HG03060 (cell line): ENCODE results near the gene KRT82.

Experiments used
- ATAC-seq: cut with Tn5 transposase; IDR thresholded peaks from one replicate; pipeline ENCODE4 v1.9.1; 2021; ENCODE audit warnings: low read depth, moderate number of reproducible peaks; ENCODE audit not compliant: unreplicated experiment

KRT82 gene

DNA sequence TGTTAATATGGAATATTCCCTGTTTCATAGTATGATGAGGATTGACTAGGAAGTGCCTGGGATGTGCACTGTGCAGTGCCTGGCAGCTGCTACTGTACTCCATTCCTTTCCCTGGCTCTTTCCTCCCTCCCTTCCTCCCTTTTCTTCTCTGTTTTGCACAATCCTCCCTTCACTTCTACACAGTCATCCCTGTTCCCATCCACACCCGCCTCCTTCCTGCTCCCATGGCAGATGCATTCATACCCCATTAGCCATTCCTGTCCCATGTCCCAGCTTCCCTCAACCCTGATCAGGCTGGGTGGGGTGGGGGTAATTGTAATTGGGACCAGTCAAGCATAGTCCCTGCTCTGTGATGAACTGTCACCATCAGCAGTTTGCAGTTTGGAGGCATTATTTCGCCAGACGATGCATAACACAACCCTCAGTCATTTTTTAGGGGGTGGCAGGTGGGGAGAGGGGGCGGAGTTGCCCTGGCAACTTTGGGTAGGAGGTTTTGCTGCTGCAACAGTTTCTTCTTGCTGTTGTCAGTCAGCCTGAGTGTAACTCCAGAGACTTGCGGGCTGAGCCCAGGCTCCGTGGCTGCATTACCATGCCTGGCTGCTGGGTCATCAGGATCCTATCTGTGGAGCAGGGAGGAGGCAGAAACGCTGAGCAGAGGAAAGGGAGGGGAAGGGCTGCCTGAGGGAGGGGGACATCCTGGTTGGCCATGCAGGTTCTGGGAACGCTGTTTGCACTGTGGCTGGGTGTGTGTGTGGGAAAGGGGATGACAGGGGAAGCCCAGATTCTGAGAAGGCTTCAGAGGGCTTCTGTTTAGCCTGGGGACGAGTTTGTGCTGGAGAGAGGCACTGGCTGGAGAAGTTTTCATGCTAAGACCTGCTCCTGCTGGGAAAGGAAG is 16.6 kb downstream of the KRT82 start:
- no peak for ATAC-seq

DNA sequence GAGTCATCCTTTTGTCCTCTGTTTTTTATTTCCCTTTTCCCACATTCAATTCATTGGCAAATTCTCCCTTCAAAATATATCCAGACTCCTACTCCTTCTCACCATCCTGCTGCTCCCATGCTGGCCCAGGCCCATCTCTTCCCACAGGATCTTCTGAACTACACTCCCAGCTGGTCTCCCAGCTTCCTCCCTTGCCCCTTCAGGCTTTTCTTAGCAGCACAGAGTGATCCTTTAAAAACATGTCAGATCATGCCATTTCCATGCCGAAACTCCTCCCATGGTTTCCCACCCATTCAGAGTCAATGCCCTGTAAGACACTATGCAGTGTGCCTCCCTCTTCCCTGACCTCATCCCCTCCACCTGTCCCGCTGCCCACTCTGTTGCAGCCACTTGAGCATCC is 18.3 kb downstream of the KRT82 start:
- no peak for ATAC-seq

DNA sequence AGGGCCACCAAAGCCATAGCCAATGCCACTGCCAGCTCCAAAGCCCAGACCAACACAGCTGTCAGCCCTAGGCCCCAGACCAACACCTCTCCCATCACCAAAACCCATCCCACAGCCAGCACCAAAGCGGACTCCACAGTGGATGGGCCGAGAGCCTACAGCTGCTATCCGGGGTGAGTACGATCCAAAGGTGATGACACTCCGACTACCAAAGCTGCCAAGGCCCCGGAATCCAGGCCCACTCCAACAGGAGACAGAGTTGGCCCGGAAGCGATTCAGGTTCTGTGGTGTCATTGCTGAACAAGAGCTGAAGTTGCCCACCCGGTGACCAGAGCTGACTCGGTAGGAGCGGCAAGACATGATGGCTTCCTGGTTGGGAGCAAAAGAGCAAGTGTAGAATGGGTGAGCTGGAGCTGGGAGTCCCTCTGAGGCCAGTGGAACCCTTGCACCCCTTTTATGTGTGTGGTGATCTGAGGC is 20.9 kb downstream of the KRT82 start, which contains the start of gene KRT84:
Gene KRT84, minus strand, starts transcription at position 427 of the 477 bp plus-strand sequence. Its CDS starts 67 bp downstream, at position 360.
- ATAC-seq: no peak

DNA sequence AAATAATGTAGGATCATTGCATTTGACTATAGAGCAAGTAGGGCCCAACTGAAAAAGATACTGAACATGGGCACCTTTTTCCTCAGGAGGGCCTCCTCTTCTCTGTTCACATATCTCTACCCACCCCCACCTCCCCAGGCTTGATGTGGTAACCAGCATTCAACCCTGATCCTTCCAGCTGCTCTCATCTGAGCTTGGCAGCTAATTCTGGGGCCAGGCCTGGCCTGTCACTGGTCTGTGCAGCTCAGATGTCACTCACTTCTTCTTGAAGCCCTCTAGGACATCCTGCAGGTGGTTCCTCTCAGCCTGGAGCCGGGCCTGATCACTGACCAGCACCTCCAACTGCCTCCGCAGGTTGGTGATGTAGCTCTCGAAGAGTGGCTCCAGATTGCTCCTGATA is 22.8 kb downstream of the KRT82 start:
- no peak for ATAC-seq

DNA sequence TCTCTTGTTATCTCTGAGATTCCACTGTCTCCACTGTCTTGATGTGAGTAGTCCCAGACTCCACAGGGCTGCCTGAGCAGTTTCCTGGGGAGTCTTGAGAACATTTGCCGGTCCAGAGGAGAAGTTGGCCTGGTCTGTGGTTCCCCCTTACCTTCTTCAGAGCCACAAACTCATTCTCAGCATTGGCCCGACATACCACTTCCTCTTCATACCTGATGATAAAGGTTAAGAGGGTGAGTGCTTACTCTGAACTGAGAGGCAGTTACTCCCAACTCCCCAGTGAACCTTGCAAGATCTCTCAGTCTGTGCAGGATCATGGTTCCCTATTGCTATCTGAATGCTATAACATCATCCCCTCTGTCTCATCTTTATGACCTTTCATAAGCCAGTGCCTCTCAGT is 23.3 kb downstream of the KRT82 start:
- no peak for ATAC-seq

DNA sequence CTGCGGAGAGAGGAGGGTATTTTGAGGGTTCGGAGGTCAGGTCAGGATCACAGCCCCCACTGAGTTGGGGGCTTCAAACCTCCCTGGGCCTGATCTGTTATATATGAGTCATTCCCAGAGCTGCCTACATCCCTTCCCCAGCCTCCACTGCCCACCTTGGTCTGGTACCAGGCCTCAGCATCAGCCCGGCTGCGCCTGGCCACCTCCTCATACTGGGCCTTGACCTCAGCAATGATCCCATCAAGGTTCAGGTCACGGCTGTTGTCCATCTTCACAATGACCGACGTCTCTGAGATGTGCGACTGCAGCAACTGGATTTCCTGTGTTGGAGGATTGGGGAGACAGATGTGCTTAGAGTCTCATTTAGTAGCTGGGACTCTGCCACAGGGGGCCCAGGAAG is 24.9 kb downstream of the KRT82 start:
- ATAC-seq: no peak

DNA sequence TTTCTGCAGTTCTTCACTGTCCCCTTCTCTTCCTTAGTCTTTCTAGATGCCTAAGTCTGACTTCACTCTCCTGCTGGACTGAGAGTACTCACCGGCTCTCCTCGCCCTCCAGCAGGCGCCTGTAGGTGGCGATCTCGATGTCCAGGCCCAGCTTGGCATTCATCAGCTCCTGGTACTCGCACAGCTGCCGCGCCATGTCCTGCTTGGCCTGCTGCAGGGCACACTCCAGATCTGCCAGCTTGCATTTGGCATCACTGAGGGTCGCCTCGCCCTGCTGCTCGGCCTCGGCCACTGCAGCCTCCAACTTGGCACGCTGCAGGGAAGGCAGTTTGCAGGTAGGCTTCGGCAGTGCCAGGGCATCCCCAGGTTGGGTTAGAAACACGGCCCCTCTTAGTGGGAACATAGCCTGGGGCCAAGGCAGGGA is 25.9 kb downstream of the KRT82 start:
- ATAC-seq: no peak

DNA sequence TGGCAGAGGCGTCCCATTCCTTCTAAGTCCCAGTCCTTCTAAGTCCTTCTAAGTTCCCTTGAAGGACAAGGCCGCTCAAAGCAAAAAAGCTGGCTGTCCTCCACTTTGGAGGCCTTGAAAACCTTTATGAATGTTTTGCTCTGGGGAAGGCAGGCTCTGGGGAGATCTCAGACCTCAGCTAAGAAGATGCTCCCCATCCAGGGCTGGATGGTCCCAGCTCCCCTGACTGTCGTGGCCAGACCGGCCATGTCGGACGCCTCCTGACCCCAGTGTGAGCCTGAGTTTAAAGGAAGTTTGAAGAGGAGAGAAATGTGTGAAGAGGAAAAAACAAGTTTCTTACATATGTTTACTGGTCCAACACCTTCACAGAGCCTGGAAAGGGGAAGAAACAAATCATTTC is 26.6 kb downstream of the KRT82 start:
- no peak for ATAC-seq

DNA sequence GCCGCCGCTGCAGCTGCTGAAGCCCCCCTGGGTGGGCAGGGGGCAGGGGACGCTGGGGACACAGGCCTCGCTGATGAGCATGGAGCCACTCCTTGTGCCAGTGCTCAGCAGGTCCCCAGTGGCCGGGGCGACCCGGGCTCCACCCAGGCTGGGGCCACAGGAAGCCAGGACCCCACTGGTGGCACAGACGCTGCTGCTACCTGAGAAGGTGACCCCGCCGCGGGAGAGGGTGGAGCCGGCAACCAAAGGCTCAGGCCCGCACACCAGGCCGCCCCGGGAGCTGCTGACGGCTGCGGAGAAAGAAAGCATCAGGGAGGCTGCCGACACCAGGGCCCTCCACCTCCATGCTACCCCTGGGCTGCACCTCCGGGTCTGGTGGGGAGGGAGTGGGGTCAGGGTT is 28.0 kb downstream of the KRT82 start:
- ATAC-seq: no peak

DNA sequence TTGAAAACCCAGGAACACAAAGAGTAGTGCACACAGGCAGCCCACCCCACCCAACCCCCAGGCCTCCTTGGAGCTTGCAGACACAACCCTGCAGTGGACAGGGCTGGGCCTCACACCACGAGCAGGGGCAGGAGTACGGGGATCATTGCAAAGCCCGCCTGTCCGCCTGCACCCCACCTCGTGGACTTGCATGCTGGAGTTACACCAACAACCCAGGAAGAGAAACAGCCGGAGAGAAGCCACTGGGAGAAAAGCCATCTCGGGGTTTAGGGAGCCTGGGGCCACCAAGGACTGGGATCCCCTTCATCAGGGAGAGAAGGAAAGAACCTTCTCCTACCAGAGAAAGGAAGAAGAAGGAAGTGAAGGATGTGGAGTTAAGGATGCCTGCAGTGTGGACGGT is 28.9 kb downstream of the KRT82 start:
- no peak for ATAC-seq

DNA sequence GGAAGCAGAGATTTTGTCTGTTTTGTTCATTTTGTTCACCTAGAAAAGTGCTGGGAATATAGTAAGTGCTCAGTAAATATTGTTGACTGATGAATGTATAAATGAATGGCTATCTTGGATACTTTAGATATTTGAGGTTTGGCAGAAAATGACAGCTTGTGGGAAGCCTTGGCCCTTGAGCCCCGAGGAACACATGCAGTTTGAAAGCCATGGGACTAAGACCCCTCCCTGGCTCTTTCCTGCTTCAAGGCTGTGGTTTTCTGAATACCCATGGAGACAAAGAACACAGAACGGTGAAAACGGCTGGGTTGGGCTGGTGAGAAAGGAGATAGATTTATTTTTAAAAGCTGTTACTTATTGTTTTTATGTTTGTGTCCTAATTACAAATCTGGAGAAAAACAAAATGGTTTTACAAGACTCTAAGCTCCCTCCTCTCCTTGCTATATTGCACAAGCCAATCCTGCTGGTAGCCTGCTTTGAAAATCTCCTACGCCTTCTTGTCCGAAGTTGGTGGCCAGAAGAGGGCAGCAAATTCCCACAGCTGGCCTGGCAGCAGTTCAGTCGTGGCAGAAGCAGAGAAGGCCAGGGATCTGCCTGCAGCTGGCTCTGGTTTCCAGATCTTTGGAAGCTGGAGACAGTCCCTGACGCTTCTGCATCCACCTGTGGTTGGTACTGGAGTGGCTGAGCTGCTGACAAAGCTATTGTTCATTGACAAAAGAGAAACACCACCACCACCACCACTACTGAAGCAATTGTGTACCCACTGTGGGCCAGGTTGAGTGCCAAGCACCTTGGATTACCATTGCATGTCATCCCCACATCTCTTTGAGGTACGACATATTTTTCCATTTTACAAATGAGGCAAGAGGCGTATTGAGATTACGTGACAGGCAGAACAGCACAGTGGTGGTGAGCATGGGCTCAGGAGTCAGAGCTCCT is 33.6 kb downstream of the KRT82 start:
- no peak for ATAC-seq

DNA sequence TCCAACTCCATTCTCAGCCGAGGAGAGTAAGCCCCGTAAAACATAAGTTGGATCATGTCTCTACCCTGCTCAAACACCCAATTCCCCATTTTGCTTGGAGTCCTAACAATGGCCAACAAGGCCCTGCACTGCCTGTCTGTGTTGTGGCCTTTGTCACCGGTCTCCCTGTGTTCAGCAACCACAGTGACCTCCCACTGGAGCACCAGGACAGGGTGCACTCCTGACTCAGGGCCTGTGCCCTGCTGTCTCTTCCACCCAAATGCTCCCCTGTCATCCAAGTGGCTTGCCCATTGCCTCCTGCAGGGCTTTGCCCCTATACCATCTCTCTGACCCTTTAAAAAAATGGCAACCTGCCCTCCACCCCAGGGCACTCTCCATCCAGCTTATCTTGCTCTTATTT is 34.4 kb downstream of the KRT82 start:
- ATAC-seq: no peak

DNA sequence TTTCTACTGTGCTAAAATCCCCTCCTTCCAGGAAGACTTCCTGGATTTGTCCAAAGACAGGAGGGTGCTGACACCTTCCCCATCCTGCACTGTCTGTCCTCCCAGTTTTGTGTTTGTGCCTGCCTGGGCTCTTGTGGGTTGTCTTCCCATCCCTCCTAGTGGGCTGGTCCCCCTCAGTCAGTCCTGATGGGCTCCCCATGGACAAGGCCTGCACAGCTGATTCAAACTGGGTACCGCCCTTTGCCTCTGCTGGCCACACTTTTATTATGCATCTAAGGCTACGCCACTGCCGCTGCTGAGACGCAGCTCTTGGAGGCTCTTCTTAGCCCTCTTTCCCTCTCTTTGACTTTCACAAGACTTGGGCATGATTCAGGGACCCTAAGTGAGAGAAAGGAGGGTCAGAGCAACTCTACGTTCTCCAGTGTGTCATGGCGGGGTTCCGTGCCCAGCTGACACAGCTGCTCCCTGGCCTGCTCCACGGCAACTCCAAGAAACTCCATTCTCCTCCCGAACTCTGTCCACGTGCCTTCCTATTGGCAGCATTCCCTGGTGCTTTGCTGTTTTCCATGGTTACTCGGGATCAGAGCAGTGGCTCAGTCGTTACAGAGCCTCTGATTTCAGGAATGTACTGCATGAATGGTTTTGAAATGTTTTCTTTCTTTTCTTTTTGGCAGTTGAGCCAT is 35.1 kb downstream of the KRT82 start:
- no peak for ATAC-seq

DNA sequence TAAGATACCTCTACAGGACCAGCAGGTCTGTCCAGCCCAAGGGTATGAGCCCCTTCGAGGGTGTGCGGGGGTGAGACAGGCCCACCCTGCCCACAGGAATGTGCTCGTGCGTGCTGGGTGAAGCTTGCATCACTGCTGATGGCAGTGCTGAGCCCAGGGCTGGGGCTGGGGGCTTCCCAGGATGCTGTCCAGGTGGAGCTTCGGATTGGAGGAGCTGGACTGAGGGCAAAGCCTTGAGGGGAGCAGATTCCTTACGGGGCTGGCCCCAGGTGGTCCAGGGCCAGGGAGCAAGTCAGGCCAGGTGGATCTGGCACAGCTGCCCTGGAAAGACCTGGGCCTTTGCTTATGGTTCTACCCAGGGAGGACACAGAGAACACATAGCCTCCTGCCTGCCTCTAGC is 36.3 kb downstream of the KRT82 start:
- ATAC-seq: no peak

DNA sequence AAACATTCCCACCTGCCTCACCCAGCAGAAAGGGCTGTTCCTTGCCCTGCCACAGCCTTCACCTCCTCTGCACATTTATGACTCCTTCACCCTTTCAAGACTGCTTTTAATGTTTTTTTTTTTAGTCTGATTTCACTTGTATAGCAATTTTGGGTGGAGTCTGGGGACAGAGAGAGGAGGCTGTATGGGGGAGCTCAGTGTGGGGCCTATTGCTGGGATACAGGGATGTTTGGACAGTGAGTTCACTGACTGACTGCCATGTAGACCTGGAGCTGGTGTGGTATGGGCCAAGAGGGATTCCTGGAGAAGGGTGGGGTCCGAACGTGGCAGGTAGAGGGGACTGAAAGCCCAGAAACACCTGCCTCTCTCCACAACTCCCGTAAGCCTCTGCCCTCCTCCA is 36.9 kb downstream of the KRT82 start:
- ATAC-seq: no peak

DNA sequence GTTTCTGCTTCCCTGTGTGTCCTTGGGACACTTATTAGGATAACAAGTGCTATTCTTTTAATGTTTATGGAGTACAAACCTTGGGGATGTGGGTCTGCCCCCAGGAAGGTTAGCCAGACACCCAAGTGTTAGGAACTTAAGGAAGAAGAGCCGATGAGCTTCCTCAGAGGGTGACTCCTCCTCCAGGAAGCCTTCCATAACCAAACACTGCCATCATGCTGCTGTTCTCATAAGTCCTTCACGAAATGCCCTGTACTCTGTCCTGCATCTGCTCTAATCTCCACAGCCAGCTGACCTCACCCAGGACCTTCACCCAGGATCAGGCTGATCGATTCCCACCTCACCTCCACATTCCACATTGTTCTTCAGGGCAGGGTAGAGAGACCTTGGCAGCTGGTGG is 37.6 kb downstream of the KRT82 start:
- ATAC-seq: no peak

DNA sequence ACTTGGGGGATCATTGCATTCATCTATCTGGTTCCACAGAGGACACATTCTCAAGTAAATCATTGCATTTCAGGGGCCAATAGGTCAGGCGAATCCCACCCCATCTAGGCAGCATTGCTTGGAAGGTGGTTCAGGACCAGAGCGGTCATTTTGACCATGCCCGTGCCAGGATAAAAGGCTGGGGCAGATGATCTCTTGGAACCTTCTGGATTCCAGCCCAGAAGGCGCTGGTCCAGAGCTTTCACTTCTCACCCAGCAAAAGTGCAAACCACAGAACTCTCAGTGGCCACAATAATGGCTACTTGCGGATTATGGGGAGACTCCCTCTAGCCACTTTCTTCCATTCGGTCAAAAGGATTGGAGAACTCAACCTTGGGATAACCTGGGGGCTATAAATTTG is 38.3 kb downstream of the KRT82 start:
- ATAC-seq: no peak

DNA sequence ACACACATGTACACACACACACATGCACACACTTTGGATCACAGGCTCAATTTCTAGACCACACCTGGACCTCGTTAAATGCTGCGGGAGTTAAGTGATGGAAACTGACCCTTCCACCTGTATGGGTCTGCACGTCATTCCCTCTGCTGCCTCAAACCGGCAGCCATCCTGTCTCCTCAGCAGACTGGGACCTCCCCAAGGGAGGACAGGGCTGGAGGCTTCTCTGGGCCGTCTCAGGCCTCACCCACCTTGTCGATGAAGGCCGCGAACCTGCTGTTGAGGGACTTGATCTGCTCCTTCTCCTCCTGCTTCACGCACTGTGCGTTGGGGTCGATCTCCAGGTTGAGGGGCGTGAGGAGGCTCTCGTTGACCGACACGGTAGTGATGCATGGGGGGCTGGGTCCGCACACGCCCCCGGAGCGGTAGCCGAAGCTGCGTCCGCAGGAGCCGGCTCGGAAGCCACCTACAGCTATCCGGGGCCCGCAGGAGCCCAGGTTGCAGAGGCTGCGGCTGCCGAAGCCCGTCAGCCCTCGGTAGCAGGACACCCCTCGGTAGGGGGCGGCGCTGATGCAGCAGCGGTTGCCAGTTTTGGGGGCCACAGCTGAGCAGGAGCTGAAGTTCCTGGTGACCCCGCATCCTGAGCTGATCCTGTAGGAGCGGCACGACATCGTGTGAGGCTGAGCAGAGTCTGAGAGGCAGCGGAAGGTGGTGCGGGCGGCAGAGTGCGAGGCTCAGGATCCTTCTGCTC is 39.2 kb downstream of the KRT82 start, which contains the start of gene KRT85:
Gene KRT85, minus strand, starts transcription at position 744 of the 748 bp plus-strand sequence. Its CDS starts 76 bp downstream, at position 668.
- no peak for ATAC-seq

DNA sequence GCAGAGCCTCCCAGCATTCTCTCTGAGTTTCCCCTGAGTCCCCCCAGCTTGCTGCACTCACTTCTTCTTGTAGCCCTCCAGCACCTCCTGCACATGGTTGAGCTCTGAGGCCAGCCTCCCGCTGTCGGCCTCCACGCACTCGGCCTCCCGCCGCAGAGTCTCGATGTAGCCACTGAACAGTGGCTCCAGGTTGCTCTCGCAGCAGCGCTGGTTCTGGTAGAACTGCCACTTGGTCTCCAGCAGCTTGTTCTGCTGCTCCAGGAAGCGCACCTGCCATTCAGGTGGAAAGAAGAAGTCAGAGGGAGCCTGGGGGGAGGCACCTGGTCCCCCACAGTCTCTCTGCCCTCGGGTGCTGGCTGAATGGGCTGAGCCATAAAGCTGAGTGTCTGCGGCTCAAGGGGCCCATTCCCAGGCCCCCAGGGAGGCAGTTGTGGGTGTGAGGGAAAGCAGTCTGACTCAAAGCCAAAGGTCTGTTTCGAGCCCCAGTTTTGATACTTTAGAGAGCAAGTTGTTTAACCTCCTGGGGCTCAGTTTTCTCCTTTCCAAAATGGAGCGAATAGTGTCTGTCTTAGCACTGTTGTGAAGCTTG is 41.1 kb downstream of the KRT82 start:
- no peak for ATAC-seq
